WI38 (cell line): ENCODE measurements around the gene AMMECR1.

ENCODE experiments used
- H3K4me3 ChIP-seq: 2 replicates; pipeline ENCODE4 v1.5.1; 2011; ENCODE audit warnings: low read depth, mild to moderate bottlenecking, control low read depth, low read length
- TF ChIP-seq, protein P1 (sequence below): IDR thresholded peaks from 2 replicates; pipeline ENCODE4 v1.5.1; 2012; ENCODE audit warnings: low read depth, mild to moderate bottlenecking, control low read depth, low read length

The AMMECR1 gene

DNA sequence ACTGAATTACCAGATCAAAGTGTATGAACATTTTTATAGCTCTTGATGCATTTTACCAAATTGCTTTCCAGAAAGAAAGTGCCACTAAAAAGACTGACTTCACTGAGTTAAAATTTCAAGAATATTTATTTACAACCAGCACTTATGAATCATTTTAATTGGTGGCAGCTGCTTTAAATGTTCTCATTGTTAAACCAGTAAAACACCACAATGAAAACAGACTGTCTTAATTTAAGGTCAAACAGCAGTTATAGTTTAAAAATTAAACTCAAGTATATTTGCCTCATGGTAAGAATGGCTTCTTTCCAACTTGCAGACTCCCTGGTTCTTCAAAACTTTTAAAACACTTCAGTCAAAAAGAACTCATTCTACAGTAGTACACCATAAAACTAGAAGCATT is 36.9 kb downstream of the AMMECR1 start:
- H3K4me3 ChIP-seq: no peak overlapping the region
- TF ChIP-seq, protein P1, sequence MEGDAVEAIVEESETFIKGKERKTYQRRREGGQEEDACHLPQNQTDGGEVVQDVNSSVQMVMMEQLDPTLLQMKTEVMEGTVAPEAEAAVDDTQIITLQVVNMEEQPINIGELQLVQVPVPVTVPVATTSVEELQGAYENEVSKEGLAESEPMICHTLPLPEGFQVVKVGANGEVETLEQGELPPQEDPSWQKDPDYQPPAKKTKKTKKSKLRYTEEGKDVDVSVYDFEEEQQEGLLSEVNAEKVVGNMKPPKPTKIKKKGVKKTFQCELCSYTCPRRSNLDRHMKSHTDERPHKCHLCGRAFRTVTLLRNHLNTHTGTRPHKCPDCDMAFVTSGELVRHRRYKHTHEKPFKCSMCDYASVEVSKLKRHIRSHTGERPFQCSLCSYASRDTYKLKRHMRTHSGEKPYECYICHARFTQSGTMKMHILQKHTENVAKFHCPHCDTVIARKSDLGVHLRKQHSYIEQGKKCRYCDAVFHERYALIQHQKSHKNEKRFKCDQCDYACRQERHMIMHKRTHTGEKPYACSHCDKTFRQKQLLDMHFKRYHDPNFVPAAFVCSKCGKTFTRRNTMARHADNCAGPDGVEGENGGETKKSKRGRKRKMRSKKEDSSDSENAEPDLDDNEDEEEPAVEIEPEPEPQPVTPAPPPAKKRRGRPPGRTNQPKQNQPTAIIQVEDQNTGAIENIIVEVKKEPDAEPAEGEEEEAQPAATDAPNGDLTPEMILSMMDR: no peak

DNA sequence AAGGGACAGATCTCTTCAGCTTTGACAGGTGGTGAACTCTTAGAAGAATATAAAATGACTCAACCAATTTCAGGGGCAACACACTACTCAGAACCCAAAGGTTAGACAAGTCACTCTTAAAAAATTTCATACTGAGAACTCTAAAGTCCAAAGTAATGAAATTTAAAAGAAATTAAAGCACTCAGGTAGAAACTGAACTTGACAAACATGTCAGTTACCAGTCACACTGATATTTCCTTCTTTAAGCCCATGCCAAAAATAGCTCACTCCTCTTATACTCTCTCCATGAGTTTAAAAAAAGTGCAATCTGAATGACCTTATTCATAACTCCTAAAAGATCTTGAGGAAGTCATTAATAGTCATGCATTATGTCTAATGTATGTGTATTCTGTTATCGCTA is 40.3 kb downstream of the AMMECR1 start:
- TF ChIP-seq, protein P1: no peak
- no peak overlapping the region for H3K4me3 ChIP-seq

DNA sequence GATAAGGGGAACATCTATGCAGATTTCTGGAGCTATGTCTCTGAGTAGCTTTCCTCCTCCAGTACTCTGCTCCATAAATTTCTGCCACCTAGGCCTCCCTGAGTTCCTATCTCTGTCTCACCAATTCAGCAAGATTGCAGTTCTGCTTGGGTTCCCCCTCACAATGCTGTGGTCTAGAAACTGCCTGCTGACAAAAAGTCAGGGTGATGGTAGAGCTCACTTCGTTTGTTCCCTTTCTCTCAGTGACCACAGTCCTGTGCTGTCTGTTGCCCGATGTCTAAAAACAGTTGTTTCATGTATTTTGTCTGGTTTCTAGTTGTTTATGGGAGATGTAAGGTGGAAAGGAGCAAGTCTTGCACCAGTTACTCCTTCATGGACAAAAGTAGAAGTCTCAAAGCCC is 41.1 kb downstream of the AMMECR1 start:
- H3K4me3 ChIP-seq: no peak overlapping the region
- TF ChIP-seq, protein P1: no peak

DNA sequence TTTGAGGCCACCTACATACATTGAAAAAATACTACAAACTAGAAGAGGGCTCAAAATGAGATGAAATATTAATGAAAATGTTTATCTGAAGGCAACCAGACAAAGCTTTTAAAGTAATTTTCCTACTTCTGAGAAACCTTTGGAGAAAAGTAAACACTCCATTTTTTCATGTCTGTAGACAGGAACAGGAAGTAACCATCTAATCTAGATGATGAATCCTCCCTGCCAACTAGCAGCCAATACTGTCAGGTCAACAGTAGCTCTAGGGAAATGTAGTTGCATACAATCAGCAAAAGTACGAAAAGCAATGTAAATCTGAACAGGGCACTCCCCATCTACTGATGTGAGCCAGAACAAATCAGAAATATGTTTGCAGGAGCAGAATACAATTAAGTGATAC is 49.0 kb downstream of the AMMECR1 start:
- no peak overlapping the region for H3K4me3 ChIP-seq
- TF ChIP-seq, protein P1: no peak

DNA sequence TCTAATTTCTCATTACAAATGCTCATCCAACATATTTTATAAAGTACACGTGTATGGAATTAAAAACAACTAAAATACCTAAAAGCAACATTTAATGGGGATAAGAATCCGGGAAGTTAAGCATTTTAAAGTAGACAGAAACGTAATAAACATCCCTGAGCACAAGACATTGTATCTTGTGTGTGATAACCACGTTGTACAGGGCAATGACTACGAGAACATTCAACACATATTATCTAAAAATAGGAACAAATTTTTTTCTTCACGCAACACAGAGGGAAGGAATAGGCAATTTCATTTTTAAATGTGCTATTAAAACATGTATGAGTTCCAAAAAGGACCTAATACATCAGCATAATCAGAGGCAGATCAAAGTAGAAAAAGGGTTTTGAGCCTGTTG is 49.5 kb downstream of the AMMECR1 start:
- H3K4me3 ChIP-seq: no peak overlapping the region
- TF ChIP-seq, protein P1: no peak

DNA sequence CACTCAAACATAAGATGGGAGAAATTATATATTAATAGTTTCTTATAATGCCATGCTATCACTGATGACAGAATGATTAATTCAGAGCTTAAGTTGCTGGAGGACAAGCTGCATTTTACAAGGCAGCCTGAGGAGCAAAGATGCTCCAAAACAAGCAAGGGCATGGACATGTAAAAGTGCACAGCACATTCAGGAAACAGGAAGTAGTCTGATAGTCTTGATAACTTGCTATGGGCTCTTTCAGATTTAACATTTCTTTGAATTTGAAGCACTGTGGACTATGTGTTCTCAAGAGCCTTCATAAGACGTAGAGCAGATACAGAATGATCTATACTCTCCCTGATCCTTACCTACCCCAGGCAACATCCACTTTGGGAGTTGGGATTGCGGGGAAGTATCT is 50.0 kb downstream of the AMMECR1 start:
- TF ChIP-seq, protein P1: no peak
- H3K4me3 ChIP-seq: no peak overlapping the region

DNA sequence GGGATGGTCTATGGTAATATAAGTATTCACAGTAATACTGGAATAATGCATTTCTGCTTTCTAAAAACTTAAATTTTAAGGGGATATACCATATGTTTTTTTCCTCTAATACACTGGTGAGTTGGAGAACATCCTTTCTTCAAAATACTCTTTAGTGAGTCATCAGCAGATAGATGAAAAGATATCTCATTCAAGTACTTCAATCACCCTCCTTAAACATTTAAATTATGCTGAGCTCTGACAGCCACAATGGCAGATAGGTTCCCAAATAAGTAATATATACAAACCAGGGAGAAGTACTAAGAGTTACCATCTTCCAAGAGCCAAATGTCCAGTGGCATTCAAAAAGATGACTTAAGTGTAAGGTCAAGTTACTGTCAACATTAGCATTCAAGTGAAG is 52.2 kb downstream of the AMMECR1 start:
- H3K4me3 ChIP-seq: no peak overlapping the region
- TF ChIP-seq, protein P1: no peak
